ENCODE results near the gene FGFRL1.
"Not testable (repeated sequence)": the region's sequence is repeated elsewhere in the genome, so short reads cannot be mapped to it uniquely, and the experiment has no call there.

FGFRL1 gene

GRCh38 chr4:973431-974397 is 37.7 kb upstream of the FGFRL1 start, which contains the start of gene DGKQ:
Gene DGKQ (minus strand): TSS chr4:973569. CDS start chr4:973482, 87 bp downstream.
- peak; percentile 78 for DNase-seq

GRCh38 chr4:974668-975067 is 36.8 kb upstream of the FGFRL1 start:
- DNase-seq: no peak

- DNase-seq: not testable (repeated sequence)
Observed at GRCh38 chr4:976016-976415, 35.4 kb upstream of the FGFRL1 start.

GRCh38 chr4:978957-979701 is 32.3 kb upstream of the FGFRL1 start:
- peak; percentile 11 for DNase-seq

GRCh38 chr4:982291-982690 is 29.1 kb upstream of the FGFRL1 start:
- no peak for DNase-seq

- DNase-seq: no peak
Observed at GRCh38 chr4:982814-983213, 28.6 kb upstream of the FGFRL1 start.

DNA sequence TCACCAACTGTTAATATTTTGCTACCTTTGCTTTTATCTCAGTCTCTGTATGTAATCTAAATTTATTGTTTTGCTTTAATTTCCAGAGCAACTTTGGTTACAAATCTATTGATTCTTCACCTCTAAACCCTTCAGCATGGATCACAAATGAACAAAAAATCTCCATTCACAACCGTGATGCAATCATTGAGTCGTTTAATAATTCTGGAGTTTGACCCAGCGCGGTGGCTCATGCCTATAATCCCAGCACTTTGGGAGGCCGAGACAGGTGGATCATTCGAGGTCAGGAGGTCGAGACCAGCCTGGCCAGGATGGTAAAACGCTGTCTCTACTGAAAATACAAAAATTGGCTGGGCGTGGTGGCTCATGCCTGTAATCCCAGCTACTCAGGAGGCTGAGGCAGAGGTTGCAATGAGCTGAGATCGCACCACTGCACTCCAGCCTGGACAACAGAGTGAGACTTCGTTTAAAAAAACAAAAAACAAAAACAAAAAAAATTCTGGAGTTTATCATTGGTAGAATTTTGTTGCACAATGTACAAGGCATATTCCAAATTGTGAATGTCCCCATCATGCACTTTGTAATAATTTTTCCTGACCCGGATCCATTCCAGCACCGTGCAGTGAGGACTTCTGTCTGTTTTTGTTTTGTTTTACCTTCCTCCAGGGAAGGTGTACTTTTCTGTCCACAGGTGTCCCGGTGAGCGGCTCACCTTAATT is 26.9 kb upstream of the FGFRL1 start:
- no peak for DNase-seq

DNA sequence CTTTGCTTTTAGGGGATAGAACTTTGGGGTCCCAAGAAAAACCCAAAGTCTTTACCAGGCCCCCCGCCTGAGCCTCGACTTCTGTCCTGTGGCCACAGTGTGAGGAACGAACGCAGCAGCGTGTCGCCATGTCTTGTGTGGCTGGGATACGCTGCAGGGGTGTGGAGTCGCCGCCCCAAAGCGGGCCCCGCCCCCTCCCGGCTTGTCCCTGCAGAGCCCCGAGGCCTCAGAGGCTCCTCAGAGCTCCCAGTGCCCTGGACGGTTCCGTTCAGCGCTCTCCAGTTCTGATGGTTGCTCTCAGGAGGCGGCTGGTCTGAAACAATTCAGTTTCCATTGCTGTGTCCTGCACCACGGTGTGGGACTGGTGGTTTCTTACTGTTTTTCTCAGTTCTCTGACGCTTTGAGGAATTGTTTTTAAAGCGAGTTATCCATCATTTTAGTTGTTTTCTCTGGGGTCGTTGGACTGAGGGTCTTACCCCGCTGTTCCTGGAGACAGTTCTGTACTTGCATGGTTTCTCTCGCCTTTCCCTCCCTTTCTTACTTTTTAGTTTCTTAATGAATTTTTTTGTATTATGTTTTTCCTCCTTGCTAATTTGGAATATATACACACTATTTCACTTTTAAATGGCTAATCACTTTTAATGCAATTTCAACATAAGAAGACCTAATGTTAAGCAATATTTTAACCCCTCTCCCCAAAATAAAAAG is 26.1 kb upstream of the FGFRL1 start:
- DNase-seq: peak; percentile 43

DNA sequence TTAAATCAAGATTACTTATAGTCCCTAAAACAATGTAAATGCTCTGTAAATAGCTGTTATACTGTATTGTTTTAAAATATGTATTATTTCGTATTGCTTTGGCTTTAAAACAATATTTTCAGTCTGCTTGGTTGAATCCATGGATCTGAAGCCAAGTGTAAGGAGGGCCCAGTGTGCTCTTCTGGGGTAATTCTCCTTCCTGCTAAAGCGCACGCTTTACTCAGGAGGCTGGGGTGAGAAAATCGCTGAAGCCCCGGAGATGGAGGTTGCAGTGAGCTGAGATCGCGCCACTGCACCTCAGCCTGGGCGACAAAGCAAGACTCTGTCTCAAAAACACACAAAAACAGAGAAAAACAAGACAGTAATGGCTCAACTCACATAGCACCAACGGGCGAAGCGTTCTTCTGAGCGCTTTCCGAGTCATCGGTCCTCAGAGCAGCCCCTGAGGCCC is 25.0 kb upstream of the FGFRL1 start:
- no peak for DNase-seq

- peak; percentile 55 for DNase-seq
Observed at GRCh38 chr4:986879-987623, 24.4 kb upstream of the FGFRL1 start, which contains the start of gene IDUA. Gene IDUA (plus strand): TSS chr4:987044. CDS start chr4:987085, 41 bp downstream.

DNA sequence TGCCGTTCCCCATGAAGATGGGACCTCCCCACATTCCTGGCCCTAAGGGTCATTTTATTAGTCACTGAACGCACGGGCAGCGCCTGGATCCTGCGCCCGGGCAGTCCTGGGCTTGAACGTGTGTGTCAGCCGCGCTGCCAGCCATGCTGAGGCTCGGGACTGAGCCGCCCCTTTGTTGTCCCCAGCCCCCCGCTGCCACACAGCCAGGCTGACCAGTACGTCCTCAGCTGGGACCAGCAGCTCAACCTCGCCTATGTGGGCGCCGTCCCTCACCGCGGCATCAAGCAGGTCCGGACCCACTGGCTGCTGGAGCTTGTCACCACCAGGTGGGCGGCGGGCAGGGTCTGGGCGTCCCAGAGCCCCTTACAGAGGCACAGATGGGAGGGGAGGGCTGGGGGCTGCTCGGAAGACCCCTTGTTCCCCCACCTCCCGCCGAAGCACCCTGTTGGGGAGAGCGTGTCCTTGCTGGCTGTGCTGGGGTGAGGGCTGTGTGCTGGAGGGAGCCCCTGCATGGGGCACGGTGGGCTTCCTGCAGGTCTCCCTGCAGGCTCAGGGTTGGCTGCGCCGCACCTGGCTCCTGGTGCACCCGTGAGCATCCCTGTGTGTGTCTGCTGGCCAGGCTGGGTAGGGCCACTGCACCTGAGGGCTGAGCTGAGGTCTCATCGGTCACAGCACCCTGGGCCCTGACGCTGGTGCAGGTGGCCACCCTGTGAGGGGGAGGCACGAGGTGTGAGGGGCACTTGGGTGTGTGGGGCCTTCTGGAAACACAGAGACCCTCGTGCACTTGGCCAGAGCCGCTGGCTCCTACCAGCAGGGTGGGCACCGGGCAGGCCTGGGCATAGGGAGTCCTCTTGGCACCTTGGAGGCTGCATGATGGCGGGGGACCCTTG is 23.6 kb upstream of the FGFRL1 start:
- DNase-seq: peak; percentile 38

DNA sequence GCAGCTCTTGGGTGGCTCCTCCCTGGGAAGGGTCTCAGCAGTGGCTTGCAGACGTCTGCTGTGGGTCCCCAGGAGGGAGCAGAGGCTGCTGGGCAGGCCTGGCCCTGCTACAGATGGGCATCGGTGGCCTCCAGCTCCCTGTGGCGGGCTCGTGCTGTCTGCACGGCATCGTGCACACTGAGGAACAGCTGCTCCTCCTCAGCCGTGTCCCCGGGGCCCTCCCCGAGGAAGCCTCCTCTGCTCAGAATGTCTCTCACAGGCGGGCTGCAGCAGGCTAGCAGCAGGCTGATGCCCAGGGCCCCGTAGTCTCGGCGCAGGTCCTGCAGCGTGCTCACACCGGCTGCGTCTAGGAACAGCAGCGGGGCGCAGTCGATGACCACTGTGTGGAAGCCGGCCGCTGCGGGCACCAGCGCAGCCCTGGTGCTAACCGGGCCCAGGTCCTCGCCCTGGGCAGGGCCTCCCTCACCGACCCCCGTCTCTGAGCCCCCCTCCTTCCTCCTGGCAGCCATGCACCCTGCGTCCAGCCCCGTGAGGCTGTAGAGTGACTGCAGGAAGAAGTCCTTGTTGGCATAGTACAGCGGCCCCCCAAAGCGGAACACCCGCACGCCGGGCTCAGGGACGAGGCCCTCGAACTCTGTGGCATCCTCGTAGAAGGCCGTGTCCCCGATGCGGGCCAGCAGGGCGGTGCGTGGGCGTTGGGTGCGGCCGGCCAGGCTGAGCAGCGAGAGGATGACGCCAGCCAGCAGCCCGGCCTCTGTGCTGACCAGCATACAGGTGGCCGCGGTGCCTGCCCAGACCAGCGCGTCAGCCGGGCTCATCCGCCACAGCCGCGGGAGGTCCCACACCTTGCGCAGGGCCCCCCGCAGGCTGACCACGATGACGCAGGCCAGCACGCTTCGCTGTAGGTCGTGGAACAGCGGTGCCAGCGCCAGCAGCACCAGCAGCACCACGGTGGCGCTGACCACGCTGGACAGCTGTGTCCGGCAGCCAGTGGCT is 22.4 kb upstream of the FGFRL1 start:
- no peak for DNase-seq

GRCh38 chr4:989722-990471 is 21.5 kb upstream of the FGFRL1 start:
- DNase-seq: no peak

- no peak for DNase-seq
Observed at GRCh38 chr4:990746-991367, 20.6 kb upstream of the FGFRL1 start.

DNA sequence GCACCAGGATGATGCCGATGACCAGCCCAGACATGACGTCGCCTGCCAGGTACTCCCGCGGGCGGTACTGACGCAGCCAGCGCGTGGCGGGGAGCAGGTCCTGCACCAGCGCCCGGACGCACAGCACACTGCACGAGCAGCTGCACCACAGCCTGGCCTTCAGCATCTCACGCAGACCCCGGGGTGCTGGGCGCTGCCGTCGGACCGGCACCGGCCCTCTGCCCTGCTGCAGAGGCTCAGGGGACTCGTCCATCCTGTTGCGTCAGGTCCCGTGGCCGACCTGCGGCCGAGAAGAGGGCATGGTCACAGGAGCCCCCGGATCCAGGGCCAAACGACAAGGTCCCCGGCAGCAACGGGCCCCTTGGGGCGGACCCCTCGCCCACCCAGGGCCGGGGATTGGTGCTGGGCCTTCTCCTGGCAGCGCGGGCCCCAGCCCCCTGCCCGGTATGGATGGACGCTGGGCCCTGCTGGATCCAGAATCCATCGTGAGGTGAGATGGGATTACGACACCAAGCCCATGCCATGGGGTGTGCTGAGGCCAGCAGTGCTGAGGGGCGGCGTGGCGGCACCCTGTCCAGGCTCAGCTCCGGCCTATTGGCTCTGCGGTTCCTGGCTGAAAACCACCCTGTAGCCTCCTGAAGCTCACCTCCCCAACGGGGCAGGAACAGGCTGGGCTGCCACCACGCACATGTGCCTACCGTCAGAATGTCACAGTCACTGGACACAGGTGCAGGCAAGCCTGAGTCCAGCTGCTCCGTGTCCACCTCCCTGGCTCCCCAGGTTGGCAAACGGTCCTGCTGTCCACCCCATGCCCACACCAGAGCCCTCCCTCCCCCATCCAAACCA is 19.8 kb upstream of the FGFRL1 start:
- DNase-seq: no peak

- DNase-seq: no peak
Observed at GRCh38 chr4:992297-993110, 18.9 kb upstream of the FGFRL1 start.

Measured in fibroblast of skin of back (primary cell).